Activated CD8-positive, alpha-beta T cell treated with anti-CD3 and anti-CD28 coated beads for 36 hours (primary cell): ENCODE data around the gene RPS15A. TPM values are rescaled to one million over a fixed set of nuclear protein-coding genes. Genes with fewer than 3 reads are reported as not detected.
A peak's percentile ranks its signal among the peaks of the same experiment; 100 is the strongest.

Experiments
- ATAC-seq: fragments of 200-7000 bp; cut with Tn5 transposase; one replicate; pipeline ENCODE4 v1.10.0; 2021; ENCODE audit warnings: mild to moderate bottlenecking, moderate library complexity
- CTCF ChIA-PET: fragments of 350-600 bp; sonication (Branson Sonifier 250); formaldehyde crosslinking; loops from one replicate; lab custom pipeline; 2021; ENCODE audit warnings: antibody characterized with exemption; lab: Charles Lee
- POLR2A ChIA-PET: fragments of 350-600 bp; sonication (Branson Sonifier 250); formaldehyde crosslinking; loops from one replicate; lab custom pipeline; 2021; ENCODE audit warnings: antibody characterized with exemption; lab: Charles Lee
- DNase-seq: peaks from one replicate; pipeline ENCODE4 v3.0.0-alpha.2; 2020
- H3K27ac Mint-ChIP-seq: one replicate; pipeline ENCODE4 v1.8.0; 2021; ENCODE audit warnings: mild to moderate bottlenecking, mixed read lengths
- H3K27me3 Mint-ChIP-seq: one replicate; pipeline ENCODE4 v1.8.0; 2021; ENCODE audit warnings: mixed read lengths
- H3K36me3 Mint-ChIP-seq: one replicate; pipeline ENCODE4 v1.8.0; 2021; ENCODE audit warnings: low read depth, mixed read lengths
- H3K4me1 Mint-ChIP-seq: one replicate; pipeline ENCODE4 v1.8.0; 2021; ENCODE audit warnings: low read depth, mixed read lengths
- H3K4me3 Mint-ChIP-seq: one replicate; pipeline ENCODE4 v1.8.0; 2021; ENCODE audit warnings: mild to moderate bottlenecking, moderate library complexity, mixed read lengths
- H3K9me3 Mint-ChIP-seq: one replicate; pipeline ENCODE4 v1.8.0; 2021; ENCODE audit warnings: mixed read lengths
- CTCF ChIP-seq: fragments of 200-600 bp; IDR thresholded peaks from one replicate; pipeline ENCODE4 v1.8.0; 2022; ENCODE audit warnings: antibody characterized with exemption, mild to moderate bottlenecking
- intact Hi-C: fragments of 100-400 bp; cut with micrococcal nuclease; formaldehyde crosslinking; loops from one replicate; pipeline ENCODE4 v1.10.0; 2022
- total RNA-seq, 2 experiments: library from RNA; stranded (reverse); gene quantifications; one replicate each; pipeline ENCODE4 v1.2.3, GENCODE V29; 2021

The RPS15A gene
- total RNA-seq, 2 experiments from 2014 or later: 2,201 to 2,213 TPM

DNA sequence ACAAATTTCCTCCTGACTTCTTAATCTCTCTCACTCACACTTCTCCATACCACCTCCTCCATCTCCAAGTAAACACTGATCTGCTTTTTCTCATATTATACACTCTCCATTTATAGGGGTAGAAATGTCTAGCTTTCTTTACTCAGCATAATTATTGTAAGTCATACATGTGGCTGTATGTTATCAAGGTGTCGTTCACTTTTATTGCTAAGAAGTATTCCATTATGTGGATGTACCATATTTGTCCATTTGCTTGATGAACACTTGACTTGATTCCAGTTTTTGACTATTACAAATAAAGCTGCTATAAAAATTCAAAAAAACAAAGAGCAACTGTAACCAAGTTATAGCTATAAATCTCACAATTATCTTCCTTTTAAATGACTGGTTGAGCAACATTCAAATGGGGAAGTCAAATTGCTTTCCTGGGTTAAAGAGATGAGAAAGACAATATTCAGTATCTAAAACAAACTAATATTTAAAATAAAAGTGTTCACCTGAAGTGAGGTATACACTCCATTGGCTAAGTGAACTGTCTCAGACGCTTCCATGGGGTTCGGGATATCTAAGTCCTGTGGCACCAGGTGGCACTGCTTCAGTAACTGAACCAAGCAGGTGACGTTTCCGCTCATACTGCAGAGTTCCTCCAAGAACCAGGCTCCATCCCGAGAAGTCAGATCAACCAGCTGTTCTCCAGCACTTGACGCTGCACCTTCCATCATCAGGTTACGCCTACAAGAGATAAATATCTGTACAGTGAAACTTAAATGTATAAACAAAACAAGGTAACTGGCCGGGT, 43.8 kb upstream of the RPS15A start:
- no peak for TF ChIP-seq CTCF
- POLR2A ChIA-PET: interaction anchor here (0.6 to 1.2 kb wide), 2 partner anchors 20 to 28 kb away, joined by 3 read pairs; no protein-coding TSS in a partner anchor
- intact Hi-C loops: no loop called here
- DNase-seq (no peak), ATAC-seq (no peak)
- Mint-ChIP-seq H3K27ac (no peak overlapping the region), H3K36me3 (peaks cover 63% of the 10 kb centered on the region), H3K4me1 (peaks cover 20% of the 10 kb centered on the region), H3K4me3 (no peak overlapping the region), H3K27me3 (no peaks in the 10 kb centered on the region), H3K9me3 (no peaks in the 10 kb centered on the region)
- CTCF ChIA-PET: interaction anchor here (1.6 kb wide), 1 partner anchor 30 kb away, joined by 6 read pairs; no protein-coding TSS in a partner anchor

DNA sequence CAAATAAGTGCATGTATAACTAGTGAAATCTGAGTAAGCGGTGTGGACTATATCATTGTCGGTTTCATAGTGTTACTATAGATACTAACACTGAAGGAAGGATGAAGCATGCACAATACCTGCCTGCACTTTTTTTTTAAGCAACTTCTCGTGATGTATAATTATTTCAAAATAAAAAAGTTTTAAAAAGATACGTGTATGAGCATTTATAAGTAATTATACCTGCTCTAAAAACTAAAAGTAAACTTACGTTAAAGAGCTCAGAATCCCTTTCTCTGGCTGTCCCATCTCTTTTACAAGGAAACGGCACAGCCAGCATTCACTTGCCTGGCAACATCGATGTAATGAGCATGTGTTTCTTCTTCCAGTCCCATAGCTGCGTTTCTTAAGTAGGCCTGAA, 42.5 kb upstream of the RPS15A start:
- no peak overlapping the region for H3K4me3 Mint-ChIP-seq
- no peaks in the 10 kb centered on the region for H3K27me3 Mint-ChIP-seq
- H3K9me3 Mint-ChIP-seq: no peaks in the 10 kb centered on the region
- intact Hi-C loops: no loop called here
- peaks cover 63% of the 10 kb centered on the region for H3K36me3 Mint-ChIP-seq
- H3K27ac Mint-ChIP-seq: no peak overlapping the region
- no peak for ATAC-seq
- DNase-seq: no peak
- CTCF ChIA-PET: interaction anchor here (0.7 to 1.6 kb wide), 3 partner anchors 9 to 29 kb away, joined by 3 to 6 read pairs (median 3); no protein-coding TSS in a partner anchor
- H3K4me1 Mint-ChIP-seq: peaks cover 15% of the 10 kb centered on the region
- no peak for TF ChIP-seq CTCF
- POLR2A ChIA-PET: interaction anchor here (1.2 kb wide), 1 partner anchor 27 kb away, joined by 3 read pairs; no protein-coding TSS in a partner anchor

- DNase-seq (no peak), ATAC-seq (no peak)
- Mint-ChIP-seq H3K27ac (no peak overlapping the region), H3K4me3 (no peak overlapping the region), H3K27me3 (no peaks in the 10 kb centered on the region), H3K36me3 (peaks cover 59% of the 10 kb centered on the region), H3K4me1 (peaks cover 10% of the 10 kb centered on the region), H3K9me3 (no peaks in the 10 kb centered on the region)
- intact Hi-C loops: no loop called here
- ChIA-PET POLR2A (no interaction called here), CTCF (interaction anchor here (0.7 to 1.3 kb wide), 2 partner anchors 10 to 25 kb away, joined by 3 read pairs; no protein-coding TSS in a partner anchor)
- no peak for TF ChIP-seq CTCF
Measured at GRCh38 chr16:18832006-18832405, 41.9 kb upstream of the RPS15A start.

- Mint-ChIP-seq H3K27me3 (no peaks in the 10 kb centered on the region), H3K4me1 (peaks cover 3% of the 10 kb centered on the region), H3K36me3 (peaks cover 39% of the 10 kb centered on the region), H3K27ac (no peak overlapping the region), H3K9me3 (no peaks in the 10 kb centered on the region), H3K4me3 (no peak overlapping the region)
- no peak for DNase-seq
- ATAC-seq: no peak
- intact Hi-C loops: no loop called here
- CTCF ChIA-PET: interaction anchor here (2.3 kb wide), 1 partner anchor 13 kb away, joined by 6 read pairs; no protein-coding TSS in a partner anchor
- TF ChIP-seq CTCF: no peak
- POLR2A ChIA-PET: interaction anchor here (0.9 kb wide), 1 partner anchor 27 kb away, joined by 3 read pairs; no protein-coding TSS in a partner anchor
Measured at GRCh38 chr16:18829251-18829650, 39.1 kb upstream of the RPS15A start.

- no peaks in the 10 kb centered on the region for H3K27me3 Mint-ChIP-seq
- intact Hi-C loops: no loop called here
- peaks cover 32% of the 10 kb centered on the region for H3K36me3 Mint-ChIP-seq
- POLR2A ChIA-PET: interaction anchor here (0.8 kb wide), 2 partner anchors 23 to 26 kb away, joined by 3 to 4 read pairs; no protein-coding TSS in a partner anchor
- H3K4me3 Mint-ChIP-seq: no peak overlapping the region
- ATAC-seq (no peak), DNase-seq (peak; percentile 33)
- CTCF ChIA-PET: interaction anchor here (1.4 kb wide), 1 partner anchor 26 kb away, joined by 7 read pairs; no protein-coding TSS in a partner anchor
- H3K9me3 Mint-ChIP-seq: no peaks in the 10 kb centered on the region
- H3K27ac Mint-ChIP-seq: peak overlapping the region; percentile 43
- no peak for TF ChIP-seq CTCF
- peaks cover 3% of the 10 kb centered on the region for H3K4me1 Mint-ChIP-seq
Measured at GRCh38 chr16:18827890-18828289, 37.8 kb upstream of the RPS15A start.
